Mesenchymal stem cell (in vitro differentiated cells and primary cell): ENCODE measurements around the gene ARHGAP6.
"Not testable (repeated sequence)": the region's sequence is repeated elsewhere in the genome, so short reads cannot be mapped to it uniquely, and the experiment has no call there.

Source experiments
- DNase-seq: peaks from one replicate; pipeline ENCODE4 v3.0.0-alpha.2; 2013
- H2AFZ ChIP-seq: one replicate; pipeline ENCODE4 v1.6.1; 2013; ENCODE audit warnings: low read depth, mild to moderate bottlenecking, control low read depth, inconsistent platforms, low read length, moderate library complexity
- H2AK5ac ChIP-seq: 2 replicates; pipeline ENCODE4 v1.6.1; 2013; ENCODE audit warnings: low read length, moderate library complexity, mild to moderate bottlenecking, inconsistent platforms; ENCODE audit not compliant: severe bottlenecking
- H2BK120ac ChIP-seq: one replicate; pipeline ENCODE4 v1.6.1; 2013; ENCODE audit warnings: low read depth, mild to moderate bottlenecking, inconsistent platforms, low read length, moderate library complexity
- H2BK12ac ChIP-seq, 2 experiments: one replicate each; pipeline ENCODE4 v1.6.1; 2013; ENCODE audit warnings: inconsistent platforms in 2 of 2, low read length in 2 of 2, mild to moderate bottlenecking in 2 of 2, moderate library complexity in 2 of 2, control low read depth in 1 of 2
- H2BK15ac ChIP-seq: one replicate; pipeline ENCODE4 v1.6.1; 2013; ENCODE audit warnings: mild to moderate bottlenecking, low read depth, inconsistent platforms; ENCODE audit not compliant: poor library complexity, severe bottlenecking
- H2BK5ac ChIP-seq: 2 replicates; pipeline ENCODE4 v1.6.1; 2013; ENCODE audit warnings: low read depth, mild to moderate bottlenecking, low read length, control low read depth, inconsistent platforms; ENCODE audit not compliant: poor library complexity, severe bottlenecking
- H3K14ac ChIP-seq, 2 experiments: one replicate each; pipeline ENCODE4 v1.6.1; 2013; ENCODE audit warnings: inconsistent platforms in 2 of 2, low read length in 2 of 2, control low read depth in 1 of 2, mild to moderate bottlenecking in 1 of 2, moderate library complexity in 1 of 2
- H3K18ac ChIP-seq, 2 experiments: one replicate each; pipeline ENCODE4 v1.6.1; 2013; ENCODE audit warnings: inconsistent platforms in 2 of 2, low read length in 2 of 2, control low read depth in 1 of 2, low read depth in 1 of 2, mild to moderate bottlenecking in 1 of 2
- H3K23ac ChIP-seq, 2 experiments: one replicate each; pipeline ENCODE4 v1.6.1; 2013; ENCODE audit warnings: inconsistent platforms in 2 of 2, low read length in 2 of 2, mild to moderate bottlenecking in 2 of 2, moderate library complexity in 2 of 2, control low read depth in 1 of 2
- H3K27ac ChIP-seq: 2 replicates; pipeline ENCODE4 v1.5.1; 2013; ENCODE audit warnings: mild to moderate bottlenecking, moderate library complexity, low read length, control low read depth, inconsistent platforms; ENCODE audit not compliant: poor library complexity, severe bottlenecking
- H3K27me3 ChIP-seq, 2 experiments: 2 replicates each; pipeline versions ENCODE4 v1.6.1 to v1.7.0; 2013; ENCODE audit warnings: low read length in 2 of 2, mild to moderate bottlenecking in 2 of 2, moderate library complexity in 2 of 2, control low read depth in 1 of 2, inconsistent platforms in 1 of 2; ENCODE audit not compliant: control insufficient read depth in 1 of 2, insufficient read depth in 1 of 2
- H3K36me3 ChIP-seq, 2 experiments: 2 replicates each; pipeline versions ENCODE4 v1.6.1 to v1.7.0; 2013; ENCODE audit warnings: low read length in 2 of 2, control low read depth in 1 of 2, inconsistent platforms in 1 of 2, low read depth in 1 of 2, mild to moderate bottlenecking in 1 of 2; ENCODE audit not compliant: insufficient read depth in 2 of 2, control insufficient read depth in 1 of 2
- H3K4ac ChIP-seq, 2 experiments: one replicate each; pipeline ENCODE4 v1.6.1; 2013; ENCODE audit warnings: inconsistent platforms in 2 of 2, low read length in 2 of 2, mild to moderate bottlenecking in 2 of 2, moderate library complexity in 2 of 2, control low read depth in 1 of 2, low read depth in 1 of 2
- H3K4me1 ChIP-seq: 2 replicates; pipeline ENCODE4 v1.6.1; 2013; ENCODE audit warnings: low read depth, low read length, control low read depth; ENCODE audit not compliant: control insufficient read depth, insufficient read depth
- H3K4me2 ChIP-seq: 2 replicates; pipeline ENCODE4 v1.6.1; 2013; ENCODE audit warnings: low read length, mild to moderate bottlenecking, inconsistent platforms; ENCODE audit not compliant: poor library complexity, severe bottlenecking
- H3K4me3 ChIP-seq, 2 experiments: 2 replicates each; pipeline versions ENCODE4 v1.5.1 to v1.7.0; 2013; ENCODE audit warnings: low read length in 2 of 2, mild to moderate bottlenecking in 2 of 2, control low read depth in 1 of 2, low read depth in 1 of 2; ENCODE audit not compliant: insufficient read depth in 1 of 2
- H3K79me1 ChIP-seq: replicated peaks from 2 replicates; pipeline ENCODE4 v1.6.1; 2013; ENCODE audit warnings: mild to moderate bottlenecking, control low read depth, low read length, inconsistent platforms; ENCODE audit not compliant: poor library complexity, severe bottlenecking
- H3K9ac ChIP-seq: 2 replicates; pipeline ENCODE4 v1.7.0; 2013; ENCODE audit warnings: mild to moderate bottlenecking, low read length, moderate library complexity
- H3K9me3 ChIP-seq: 2 replicates; pipeline ENCODE4 v1.7.0; 2013; ENCODE audit warnings: mild to moderate bottlenecking, low read length; ENCODE audit not compliant: control insufficient read depth
- H4K8ac ChIP-seq: one replicate; pipeline ENCODE4 v1.6.1; 2013; ENCODE audit warnings: inconsistent platforms, mild to moderate bottlenecking, low read length, moderate library complexity
- H4K91ac ChIP-seq: one replicate; pipeline ENCODE4 v1.6.1; 2013; ENCODE audit warnings: mild to moderate bottlenecking, low read length, inconsistent platforms
- WGBS: methylation state at CpG from one replicate; pipeline ENCODE4 v1.1.7; 2013; ENCODE audit warnings: mixed read lengths; 5-methylcytosine and 5-hydroxymethylcytosine counted together

The ARHGAP6 gene

DNA sequence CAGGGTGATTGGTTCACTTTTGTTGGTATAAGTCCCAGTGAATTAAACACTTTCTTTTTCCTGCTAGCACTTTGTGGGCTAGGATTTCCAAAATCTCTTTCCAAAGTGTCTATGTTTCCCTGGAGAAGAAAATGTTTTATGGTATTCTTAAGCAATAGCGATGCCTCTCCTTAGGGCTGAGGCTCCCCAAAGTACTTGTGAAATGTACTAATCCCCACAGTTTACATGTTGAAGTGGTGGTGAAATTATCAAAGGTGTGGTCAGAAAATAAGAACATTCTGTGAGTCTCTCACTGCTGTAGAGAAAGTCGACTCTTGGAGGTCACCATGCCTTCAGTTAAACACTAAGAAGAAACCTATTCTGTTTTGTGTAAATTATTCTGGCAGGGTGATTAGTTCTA lies 424.0 kb downstream of the ARHGAP6 start:
- Histone ChIP-seq H4K8ac (no peak overlapping the region), H3K18ac (no peak overlapping the region), H2BK120ac (no peak overlapping the region), H2AFZ (no peak overlapping the region), H3K79me1 (no peaks in the 10 kb centered on the region), H3K23ac (no peak overlapping the region), H3K9ac (peak overlapping the region; percentile 20), H3K36me3 (no peaks in the 10 kb centered on the region), H3K4me3 (no peak overlapping the region), H2BK5ac (no peak overlapping the region), H3K14ac (no peak overlapping the region), H2BK12ac (no peak overlapping the region), H3K4me1 (no peaks in the 10 kb centered on the region), H3K4me2 (no peak overlapping the region), H3K27me3 (no peaks in the 10 kb centered on the region), H3K27ac (no peak overlapping the region), H2AK5ac (no peak overlapping the region), H3K9me3 (no peaks in the 10 kb centered on the region), H3K4ac (no peak overlapping the region), H4K91ac (no peak overlapping the region), H2BK15ac (no peak overlapping the region)
- WGBS, result 80% methylated on average over 1 of the region's 2 CpGs
- peak; percentile 17 for DNase-seq

DNA sequence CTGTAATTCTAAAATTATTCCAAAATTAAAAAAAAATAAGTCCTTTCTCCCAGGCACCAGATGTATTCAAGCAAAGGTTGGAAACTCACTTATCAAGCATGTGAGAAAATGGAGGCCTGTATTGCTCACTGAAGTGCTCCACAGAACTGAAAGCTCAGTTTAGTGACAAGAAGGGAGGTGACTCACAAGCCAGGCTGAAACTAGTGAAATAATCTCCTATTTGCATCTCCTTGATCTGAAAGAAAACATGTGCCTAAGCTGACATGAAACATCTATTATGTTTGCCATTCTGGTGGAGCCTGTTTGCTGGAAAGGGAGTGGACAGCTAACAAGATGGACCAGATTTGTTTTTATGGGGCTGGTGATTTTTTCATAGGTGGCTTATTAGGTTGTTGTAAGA lies 426.5 kb downstream of the ARHGAP6 start:
- Histone ChIP-seq H4K91ac (no peak overlapping the region), H3K9me3 (no peaks in the 10 kb centered on the region), H3K18ac (no peak overlapping the region), H3K27me3 (no peaks in the 10 kb centered on the region), H4K8ac (no peak overlapping the region), H2AK5ac (no peak overlapping the region), H3K23ac (no peak overlapping the region), H3K27ac (no peak overlapping the region), H2BK15ac (no peak overlapping the region), H3K4me1 (no peaks in the 10 kb centered on the region), H3K4ac (no peak overlapping the region), H2BK12ac (no peak overlapping the region), H3K9ac (peak overlapping the region; percentile 18), H3K36me3 (no peaks in the 10 kb centered on the region), H3K14ac (no peak overlapping the region), H3K4me2 (no peak overlapping the region), H2BK5ac (no peak overlapping the region), H3K4me3 (no peak overlapping the region), H3K79me1 (no peaks in the 10 kb centered on the region), H2AFZ (no peak overlapping the region), H2BK120ac (no peak overlapping the region)
- DNase-seq, result peak; percentile 77

DNA sequence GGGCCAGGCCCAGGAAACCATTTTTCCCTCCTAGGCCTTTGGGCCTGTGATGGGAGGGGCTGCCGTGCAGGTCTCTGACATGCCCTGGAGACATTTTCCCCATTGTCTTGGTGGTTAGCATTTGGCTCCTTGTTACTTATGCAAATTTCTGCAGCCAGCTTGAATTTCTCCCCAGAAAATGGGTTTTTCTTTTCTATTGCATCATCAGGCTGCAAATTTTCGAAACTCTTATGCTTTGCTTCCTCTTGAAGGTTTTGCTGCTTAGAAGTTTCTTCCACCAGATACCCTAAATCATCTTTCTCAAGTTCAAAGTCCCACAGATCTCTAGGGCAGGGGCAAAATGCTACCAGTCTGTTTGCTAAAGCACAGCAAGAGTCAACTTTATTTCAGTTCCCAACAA lies 430.3 kb downstream of the ARHGAP6 start:
- not testable (repeated sequence) for H3K79me1 ChIP-seq, H3K9me3 ChIP-seq, H2BK5ac ChIP-seq, H2AK5ac ChIP-seq, H4K8ac ChIP-seq, H3K4me2 ChIP-seq, H3K36me3 ChIP-seq, H3K14ac ChIP-seq, H3K4ac ChIP-seq, H2AFZ ChIP-seq, H3K9ac ChIP-seq, H3K23ac ChIP-seq, H3K27ac ChIP-seq, H3K4me3 ChIP-seq, H2BK12ac ChIP-seq, DNase-seq, H3K27me3 ChIP-seq, H3K18ac ChIP-seq, H3K4me1 ChIP-seq, H2BK120ac ChIP-seq, H2BK15ac ChIP-seq, H4K91ac ChIP-seq
- 70% methylated on average over 2 of the region's 2 CpGs for WGBS

DNA sequence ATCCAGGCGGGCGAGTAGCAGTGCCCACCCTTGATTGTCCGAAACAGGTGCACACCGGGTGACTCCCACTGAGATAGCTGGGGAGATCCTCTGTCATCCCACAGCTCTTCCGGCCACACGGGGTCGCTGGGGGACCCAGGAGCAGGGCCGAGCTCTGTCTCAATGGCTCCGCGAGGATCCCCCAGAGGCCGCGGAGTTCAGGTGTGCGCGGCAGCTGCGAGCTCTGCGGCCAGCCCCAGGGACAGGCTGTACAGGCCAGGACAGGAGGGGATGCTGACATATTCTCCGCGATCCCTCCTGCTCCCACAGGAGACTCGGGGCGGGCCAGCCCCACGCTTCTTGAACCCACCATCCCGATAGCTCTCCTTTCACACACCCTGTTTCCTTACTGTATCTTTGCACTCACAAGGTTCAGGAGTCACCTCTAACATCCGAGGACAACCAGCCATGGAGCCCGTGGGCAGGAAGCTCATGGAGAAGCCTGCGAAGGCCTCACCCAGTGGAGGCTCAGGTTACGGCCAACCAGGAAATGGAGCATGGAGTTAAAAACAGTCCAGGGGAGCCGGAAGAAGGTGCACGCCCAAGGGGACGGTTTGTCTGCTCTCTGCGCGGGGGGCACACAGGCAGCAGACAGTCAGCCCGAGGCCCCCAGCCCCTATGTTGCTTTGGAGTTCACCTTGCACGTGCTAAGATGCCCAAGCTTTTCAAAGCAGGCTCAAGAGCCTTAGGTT lies 450.4 kb downstream of the ARHGAP6 start:
- no peak overlapping the region for H3K14ac ChIP-seq
- no peak overlapping the region for H2BK120ac ChIP-seq
- no peak overlapping the region for H2BK5ac ChIP-seq
- peak overlapping the region; percentile 48 for H2BK15ac ChIP-seq
- 92% methylated on average over 27 of the region's 33 CpGs for WGBS
- no peak for DNase-seq
- H4K8ac ChIP-seq, result no peak overlapping the region
- H3K9ac ChIP-seq, result no peak overlapping the region
- no peak overlapping the region for H3K4ac ChIP-seq
- H3K18ac ChIP-seq, result no peak overlapping the region
- H2AFZ ChIP-seq, result no peak overlapping the region
- no peaks in the 10 kb centered on the region for H3K79me1 ChIP-seq
- no peak overlapping the region for H3K4me3 ChIP-seq
- H3K27ac ChIP-seq, result no peak overlapping the region
- no peak overlapping the region for H3K4me2 ChIP-seq
- no peak overlapping the region for H4K91ac ChIP-seq
- H3K36me3 ChIP-seq, result no peaks in the 10 kb centered on the region
- H2AK5ac ChIP-seq, result no peak overlapping the region
- no peaks in the 10 kb centered on the region for H3K4me1 ChIP-seq
- no peak overlapping the region for H2BK12ac ChIP-seq
- H3K9me3 ChIP-seq, result no peaks in the 10 kb centered on the region
- no peaks in the 10 kb centered on the region for H3K27me3 ChIP-seq
- no peak overlapping the region for H3K23ac ChIP-seq
